BLaER1 (cell line): Measurements from ENCODE around the gene SMIM29.

Experiments used
- H3K27ac ChIP-seq: shearing (Covaris generic); formaldehyde crosslinking; 2 replicates; pipeline ENCODE4 v1.8.1; 2022
- H3K27me3 ChIP-seq: shearing (Covaris generic); formaldehyde crosslinking; 2 replicates; pipeline ENCODE4 v1.8.1; 2022
- H3K36me3 ChIP-seq: shearing (Covaris generic); formaldehyde crosslinking; 2 replicates; pipeline ENCODE4 v1.8.1; 2022
- H3K4me1 ChIP-seq: shearing (Covaris generic); formaldehyde crosslinking; 2 replicates; pipeline ENCODE4 v1.8.1; 2022
- H3K4me2 ChIP-seq: shearing (Covaris generic); formaldehyde crosslinking; 2 replicates; pipeline ENCODE4 v1.8.1; 2022
- H3K4me3 ChIP-seq: shearing (Covaris generic); formaldehyde crosslinking; 2 replicates; pipeline ENCODE4 v1.8.1; 2022
- H3K9ac ChIP-seq: shearing (Covaris generic); formaldehyde crosslinking; 2 replicates; pipeline ENCODE4 v1.8.1; 2022
- H3K9me3 ChIP-seq: shearing (Covaris generic); formaldehyde crosslinking; 2 replicates; pipeline ENCODE4 v1.8.1; 2022
- H4K20me1 ChIP-seq: shearing (Covaris generic); formaldehyde crosslinking; 2 replicates; pipeline ENCODE4 v1.8.1; 2022
- Cebpa-rat ChIP-seq: shearing (Covaris generic); IDR thresholded peaks from 2 replicates; pipeline ENCODE4 v1.8.1; 2022

SMIM29 gene

DNA sequence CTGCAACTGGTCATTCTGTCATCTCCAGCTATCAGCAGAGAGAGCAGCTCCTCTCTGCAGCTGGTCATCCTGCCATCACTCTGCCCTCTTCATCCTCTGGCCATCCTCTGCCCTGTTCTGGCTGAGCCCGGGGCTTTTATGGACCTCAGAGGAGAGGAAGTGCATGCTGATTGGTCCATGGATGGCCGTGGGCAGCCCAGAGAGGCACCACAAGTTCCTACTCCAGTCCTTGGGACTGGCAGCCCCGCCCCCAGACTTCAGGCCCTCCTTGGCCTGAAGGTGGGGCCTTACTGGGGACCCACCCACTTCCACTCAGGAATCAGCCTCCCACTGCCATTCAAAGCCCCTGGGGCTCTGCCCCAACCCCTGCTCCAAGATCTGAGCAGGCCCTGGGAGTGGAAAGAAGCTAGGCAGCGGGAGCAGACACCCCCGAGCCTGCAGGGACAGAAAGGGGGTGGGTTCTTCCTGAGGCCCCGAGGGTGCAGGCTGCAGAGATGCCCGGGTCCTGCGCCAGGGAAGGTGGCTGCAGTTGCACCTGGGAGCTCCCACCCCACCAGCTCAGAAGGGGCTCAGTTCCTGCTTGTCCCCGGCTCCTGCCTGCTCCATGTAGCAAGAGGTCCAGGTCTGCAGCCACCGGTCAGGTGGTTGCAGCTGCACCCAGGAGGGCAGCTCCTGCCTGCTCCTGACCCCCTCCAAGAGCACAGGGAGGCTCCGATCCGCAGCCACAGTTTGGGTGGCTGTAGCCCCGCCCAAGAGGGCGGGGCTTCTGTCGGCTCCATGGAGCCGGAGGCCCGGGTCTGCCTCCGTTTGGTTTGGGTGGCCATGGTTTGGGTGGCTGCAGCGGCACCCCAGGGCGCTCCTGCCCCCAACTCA lies 46.2 kb downstream of the SMIM29 start:
- Histone ChIP-seq H3K36me3 (no peaks in the 10 kb centered on the region), H3K4me1 (no peaks in the 10 kb centered on the region), H3K27me3 (no peaks in the 10 kb centered on the region), H3K27ac (no peak overlapping the region), H3K4me2 (no peak overlapping the region), H3K9ac (no peak overlapping the region), H4K20me1 (no peaks in the 10 kb centered on the region), H3K9me3 (peaks cover 18% of the 10 kb centered on the region), H3K4me3 (no peak overlapping the region)
- no peak for TF ChIP-seq Cebpa-rat

DNA sequence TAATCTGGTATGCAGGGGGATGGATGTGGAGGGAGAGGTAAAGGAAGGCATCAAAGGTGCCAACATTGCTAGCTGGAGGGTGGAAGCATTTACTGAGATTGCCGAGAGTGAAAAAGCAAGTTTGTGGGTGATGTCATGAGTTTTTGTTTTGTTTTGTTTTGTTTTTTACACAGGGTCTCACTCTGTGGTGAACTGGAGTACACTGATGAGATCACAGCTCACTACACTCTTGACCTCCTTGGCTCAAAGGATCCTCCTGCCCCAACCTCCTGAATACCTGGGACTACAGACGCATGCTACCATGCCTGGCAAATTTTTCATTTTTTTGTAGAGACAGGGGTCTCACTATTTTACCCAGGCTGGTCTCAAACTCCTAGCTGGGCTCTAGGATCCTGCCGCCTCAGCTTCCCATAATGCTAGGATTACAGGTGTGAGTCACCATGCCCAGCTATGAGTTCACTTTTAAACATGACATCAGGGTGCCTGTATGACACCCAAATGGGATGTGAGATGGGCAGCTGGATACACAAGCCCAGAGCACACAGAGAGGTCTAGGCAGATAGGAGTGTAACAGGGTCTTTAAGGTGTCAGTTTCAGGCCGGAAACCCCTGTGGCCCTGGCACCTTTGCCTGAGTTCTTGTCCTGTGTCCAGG lies 47.2 kb downstream of the SMIM29 start:
- no peak overlapping the region for H3K4me2 ChIP-seq

DNA sequence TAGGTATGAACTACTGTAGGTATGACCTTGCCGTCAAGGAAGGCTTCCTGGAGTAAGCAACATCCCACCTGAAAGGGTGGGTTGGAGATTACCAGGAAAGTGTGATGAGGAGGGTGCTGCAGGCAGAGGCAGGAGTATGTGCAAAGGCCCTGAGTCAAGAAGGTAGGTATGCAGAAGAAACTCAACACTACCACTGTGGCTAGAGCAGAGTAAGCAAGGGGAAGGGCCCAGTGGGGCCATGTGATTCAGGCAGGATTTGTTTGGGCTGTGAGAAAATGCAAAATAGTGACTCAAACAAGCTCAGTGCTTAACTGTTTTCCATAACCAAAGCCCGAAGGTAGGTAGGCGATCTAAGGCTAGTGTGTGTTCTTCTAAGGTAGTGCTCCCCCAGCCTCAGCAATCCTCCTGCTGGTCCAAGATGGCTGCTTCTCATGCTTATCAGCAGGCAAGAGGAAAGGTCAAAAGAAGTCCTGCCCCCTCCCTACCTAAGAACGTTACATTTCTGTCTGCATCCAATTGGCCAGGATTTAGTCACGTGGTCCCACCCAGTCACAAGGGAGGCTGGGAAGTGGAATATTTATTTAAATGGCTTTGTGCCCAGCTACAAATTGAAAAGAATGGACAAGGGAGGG lies 48.4 kb downstream of the SMIM29 start:
- TF ChIP-seq Cebpa-rat: no peak
- H3K4me2 ChIP-seq: no peak overlapping the region

More for the DNA sequence above, 47.2 kb downstream of the SMIM29 start:
- H3K9ac ChIP-seq: no peak overlapping the region
- peaks cover 18% of the 10 kb centered on the region for H3K9me3 ChIP-seq
- H4K20me1 ChIP-seq: no peaks in the 10 kb centered on the region
- no peak overlapping the region for H3K27ac ChIP-seq
- no peak overlapping the region for H3K4me3 ChIP-seq
- TF ChIP-seq Cebpa-rat: no peak
- H3K27me3 ChIP-seq: no peaks in the 10 kb centered on the region
- no peaks in the 10 kb centered on the region for H3K36me3 ChIP-seq
- H3K4me1 ChIP-seq: peaks cover 2% of the 10 kb centered on the region

DNA sequence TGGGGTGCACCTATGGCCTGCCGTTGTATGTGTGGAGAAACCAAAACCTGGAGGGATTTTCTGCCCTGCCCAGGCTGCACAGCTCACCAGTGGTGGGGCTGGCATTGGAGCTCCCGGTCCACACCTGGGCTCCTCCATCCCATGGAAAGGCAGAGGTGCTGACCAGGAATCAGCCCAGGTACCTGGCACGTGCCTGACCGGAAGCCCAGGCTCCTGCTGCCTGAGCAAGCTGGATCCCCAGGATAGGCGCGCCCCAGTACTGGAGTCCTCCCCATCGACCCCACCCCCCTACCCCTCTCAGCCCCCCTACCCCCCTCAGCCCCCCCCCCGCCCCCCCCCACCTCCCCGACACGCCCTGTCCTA lies 52.0 kb downstream of the SMIM29 start:
- H3K4me3 ChIP-seq: peak overlapping the region; percentile 66
- H3K9ac ChIP-seq: peak overlapping the region; percentile 78
- H4K20me1 ChIP-seq: no peaks in the 10 kb centered on the region

More for the DNA sequence above, 48.4 kb downstream of the SMIM29 start:
- no peaks in the 10 kb centered on the region for H3K36me3 ChIP-seq
- H4K20me1 ChIP-seq: no peaks in the 10 kb centered on the region
- H3K27me3 ChIP-seq: no peaks in the 10 kb centered on the region
- H3K4me3 ChIP-seq: no peak overlapping the region
- H3K9ac ChIP-seq: no peak overlapping the region
- H3K27ac ChIP-seq: no peak overlapping the region
- H3K4me1 ChIP-seq: peaks cover 13% of the 10 kb centered on the region
- H3K9me3 ChIP-seq: peaks cover 18% of the 10 kb centered on the region

More for the DNA sequence above, 52.0 kb downstream of the SMIM29 start:
- Histone ChIP-seq H3K27me3 (no peaks in the 10 kb centered on the region), H3K27ac (peak overlapping the region; percentile 74), H3K4me2 (peak overlapping the region; percentile 98), H3K9me3 (peaks cover 5% of the 10 kb centered on the region), H3K4me1 (peaks cover 13% of the 10 kb centered on the region), H3K36me3 (no peaks in the 10 kb centered on the region)
- no peak for TF ChIP-seq Cebpa-rat
